HEK293T (cell line): Measurements from ENCODE around the gene PARP12.

Experiments used
- CTCF ChIA-PET: fragments of 350-600 bp; formaldehyde crosslinking; extraction: SDS; loops from one replicate; lab custom pipeline; 2021; ENCODE audit warnings: antibody characterized with exemption, inconsistent platforms; lab: Yijun Ruan, JAX
- POLR2A ChIA-PET: fragments of 350-600 bp; formaldehyde crosslinking; extraction: SDS; loops from one replicate; lab custom pipeline; 2020; ENCODE audit warnings: antibody characterized with exemption, inconsistent platforms; lab: Yijun Ruan, JAX
- DNase-seq: peaks from one replicate; pipeline ENCODE4 v3.0.0; 2012; ENCODE audit warnings: mixed read lengths; ENCODE audit errors: extremely low spot score
- ARNT ChIP-seq: fragments of 450-650 bp; IDR thresholded peaks from 2 replicates; pipeline ENCODE4 v1.6.1; 2017; ENCODE audit warnings: mild to moderate bottlenecking
- BHLHE40 ChIP-seq: fragments of 450-650 bp; IDR thresholded peaks from 2 replicates; pipeline ENCODE4 v1.6.1; 2016; ENCODE audit warnings: mild to moderate bottlenecking, moderate library complexity, borderline replicate concordance
- CTBP1 ChIP-seq: fragments of 450-650 bp; IDR thresholded peaks from 2 replicates; pipeline ENCODE4 v1.6.1; 2016; ENCODE audit warnings: borderline replicate concordance
- ELF4 ChIP-seq: fragments of 450-650 bp; IDR thresholded peaks from 2 replicates; pipeline ENCODE4 v1.6.1; 2017; ENCODE audit warnings: antibody characterized with exemption
- FOXA1 ChIP-seq: fragments of 450-650 bp; IDR thresholded peaks from 2 replicates; pipeline ENCODE4 v1.6.1; 2016; ENCODE audit warnings: mild to moderate bottlenecking
- FOXK2 ChIP-seq: fragments of 450-650 bp; IDR thresholded peaks from 2 replicates; pipeline ENCODE4 v1.6.1; 2016; ENCODE audit warnings: mild to moderate bottlenecking
- FOXM1 ChIP-seq: fragments of 450-650 bp; IDR thresholded peaks from 2 replicates; pipeline ENCODE4 v1.6.1; 2017; ENCODE audit warnings: mild to moderate bottlenecking, borderline replicate concordance
- HDGF ChIP-seq: fragments of 450-650 bp; IDR thresholded peaks from 2 replicates; pipeline ENCODE4 v1.6.1; 2017; ENCODE audit warnings: antibody characterized with exemption, borderline replicate concordance
- L3MBTL2 ChIP-seq: fragments of 450-650 bp; conservative IDR thresholded peaks from 2 replicates; pipeline ENCODE4 v1.6.1; 2016; ENCODE audit warnings: mild to moderate bottlenecking
- LEF1 ChIP-seq: fragments of 450-650 bp; IDR thresholded peaks from 2 replicates; pipeline ENCODE4 v1.6.1; 2017; ENCODE audit warnings: mild to moderate bottlenecking, borderline replicate concordance
- NFRKB ChIP-seq: fragments of 450-650 bp; IDR thresholded peaks from 2 replicates; pipeline ENCODE4 v1.6.1; 2016; ENCODE audit warnings: mild to moderate bottlenecking, moderate library complexity
- SP1 ChIP-seq: fragments of 450-650 bp; IDR thresholded peaks from 2 replicates; pipeline ENCODE4 v1.6.1; 2017
- SUZ12 ChIP-seq: fragments of 450-650 bp; IDR thresholded peaks from 2 replicates; pipeline ENCODE4 v1.6.1; 2016; ENCODE audit warnings: mild to moderate bottlenecking
- TARDBP ChIP-seq: fragments of 450-650 bp; IDR thresholded peaks from 2 replicates; pipeline ENCODE4 v1.6.1; 2016
- ZNF384 ChIP-seq: fragments of 450-650 bp; IDR thresholded peaks from 2 replicates; pipeline ENCODE4 v1.6.1; 2016
- TF ChIP-seq, protein P1 (sequence below): fragments of 450-650 bp; IDR thresholded peaks from 2 replicates; pipeline ENCODE4 v1.6.1; 2016

Gene PARP12

DNA sequence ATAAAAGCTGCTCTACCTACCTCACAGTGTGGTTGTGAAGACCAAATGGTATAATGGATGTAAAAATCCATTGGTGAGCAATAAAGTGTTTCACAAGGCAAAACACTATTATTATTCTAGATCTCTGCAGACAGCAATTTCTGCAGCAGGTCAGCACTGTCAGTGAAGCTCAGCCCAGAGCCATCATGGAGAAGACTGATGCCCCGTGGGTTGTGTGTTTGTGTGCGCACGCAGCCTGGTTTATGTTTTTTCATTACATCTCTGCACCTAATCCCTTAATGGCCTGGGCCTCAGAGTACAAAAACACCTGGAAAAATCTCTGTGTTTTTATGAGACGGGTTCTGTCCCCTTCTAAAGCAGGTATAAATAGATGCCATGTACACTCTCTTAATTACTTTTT is 64.2 kb downstream of the PARP12 start:
- DNase-seq: no peak
- ChIA-PET CTCF (interaction anchor here (1.7 to 2.5 kb wide), 2 partner anchors 7 to 352 kb away, joined by 5 to 9 read pairs; no protein-coding TSS in a partner anchor), POLR2A (no interaction called here)
- no peak for TF ChIP-seq BHLHE40
- no peak for TF ChIP-seq SUZ12
- TF ChIP-seq LEF1: no peak
- TF ChIP-seq, protein P1, sequence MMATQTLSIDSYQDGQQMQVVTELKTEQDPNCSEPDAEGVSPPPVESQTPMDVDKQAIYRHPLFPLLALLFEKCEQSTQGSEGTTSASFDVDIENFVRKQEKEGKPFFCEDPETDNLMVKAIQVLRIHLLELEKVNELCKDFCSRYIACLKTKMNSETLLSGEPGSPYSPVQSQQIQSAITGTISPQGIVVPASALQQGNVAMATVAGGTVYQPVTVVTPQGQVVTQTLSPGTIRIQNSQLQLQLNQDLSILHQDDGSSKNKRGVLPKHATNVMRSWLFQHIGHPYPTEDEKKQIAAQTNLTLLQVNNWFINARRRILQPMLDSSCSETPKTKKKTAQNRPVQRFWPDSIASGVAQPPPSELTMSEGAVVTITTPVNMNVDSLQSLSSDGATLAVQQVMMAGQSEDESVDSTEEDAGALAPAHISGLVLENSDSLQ: no peak
- no peak for TF ChIP-seq SP1
- no peak for TF ChIP-seq ZNF384
- no peak for TF ChIP-seq FOXK2
- TF ChIP-seq HDGF: no peak
- no peak for TF ChIP-seq TARDBP
- no peak for TF ChIP-seq L3MBTL2
- TF ChIP-seq ARNT: no peak
- TF ChIP-seq FOXM1: no peak
- TF ChIP-seq NFRKB: no peak

DNA sequence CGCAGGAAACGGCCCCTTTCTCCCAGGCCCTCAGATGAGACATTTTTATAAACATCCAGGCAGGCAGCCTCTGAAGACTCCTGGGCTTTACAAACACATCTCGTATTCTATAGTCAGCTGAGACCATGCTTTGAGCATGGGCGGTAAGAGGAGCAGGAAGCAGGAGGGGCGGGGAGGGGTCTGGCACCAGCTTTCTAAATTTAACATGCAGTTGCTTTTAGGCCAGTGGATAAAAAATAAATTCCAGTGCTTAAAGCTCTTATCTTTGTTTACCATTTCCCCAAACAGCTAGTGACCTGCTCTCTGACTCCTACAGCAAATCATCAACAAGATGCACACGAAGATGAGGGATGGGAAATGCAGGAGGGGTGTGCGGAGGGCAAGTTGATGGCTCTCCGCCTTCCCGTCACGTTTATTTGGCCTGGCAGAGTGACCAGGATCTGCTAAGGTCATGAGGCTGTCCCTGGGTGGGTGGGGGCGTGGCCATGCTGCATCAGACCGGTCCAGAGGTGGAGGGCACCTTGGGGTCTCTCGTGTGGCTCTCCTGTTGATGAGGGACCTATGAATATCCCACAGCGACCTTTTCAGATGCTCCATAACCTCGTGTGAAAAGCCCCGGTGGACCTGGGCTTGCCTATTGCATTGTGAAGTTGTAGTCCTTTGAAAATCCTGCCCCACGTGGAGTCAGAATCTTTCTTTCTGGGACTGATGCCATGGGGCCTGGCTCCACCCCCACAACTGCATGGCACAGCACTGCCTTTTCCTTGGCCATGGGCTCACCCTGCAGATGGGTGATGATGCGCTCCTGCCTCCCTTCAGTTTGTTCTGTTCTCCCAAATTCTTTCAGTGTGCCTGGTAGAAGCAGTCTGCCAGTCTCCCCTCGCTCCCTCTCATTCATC is 67.5 kb downstream of the PARP12 start:
- no peak for DNase-seq
- CTCF ChIA-PET: interaction anchor here (0.8 to 1.6 kb wide), 2 partner anchors 11 to 212 kb away, joined by 3 to 7 read pairs; no protein-coding TSS in a partner anchor
- POLR2A ChIA-PET: interaction anchor here (1.0 kb wide), 1 partner anchor 217 kb away, joined by 3 read pairs; no protein-coding TSS in a partner anchor
- TF ChIP-seq LEF1 (no peak), ELF4 (no peak), SP1 (no peak), HDGF (no peak), FOXK2 (no peak), ZNF384 (no peak), NFRKB (no peak), BHLHE40 (no peak), L3MBTL2 (no peak), FOXM1 (no peak), FOXA1 (no peak), TARDBP (no peak), SUZ12 (no peak), ARNT (no peak), CTBP1 (no peak)
- TF ChIP-seq, protein P1: no peak

DNA sequence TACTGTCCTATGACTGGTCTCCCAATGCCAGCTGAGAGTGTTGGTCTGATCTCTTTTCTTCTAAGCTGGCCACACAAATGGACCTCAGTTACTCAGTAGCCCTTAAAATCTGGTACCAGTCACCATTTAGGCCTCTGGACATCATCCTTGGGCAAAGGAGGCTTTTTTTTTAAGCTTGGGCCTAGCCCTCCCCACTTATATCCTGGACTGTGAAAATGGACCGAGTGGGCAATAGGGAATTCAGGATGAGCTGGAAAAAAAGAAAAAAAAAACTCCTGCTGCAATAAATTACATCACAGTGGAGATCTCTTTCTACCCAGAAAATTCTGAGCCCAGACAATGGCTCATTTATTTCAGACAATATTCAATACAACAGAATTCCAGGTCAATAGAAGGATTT is 68.4 kb downstream of the PARP12 start:
- CTCF ChIA-PET: interaction anchor here (0.6 to 1.6 kb wide), 3 partner anchors 12 to 267 kb away, joined by 3 to 7 read pairs (median 3); no protein-coding TSS in a partner anchor
- DNase-seq: no peak
- TF ChIP-seq LEF1 (no peak), ZNF384 (no peak), ARNT (no peak), BHLHE40 (no peak), L3MBTL2 (no peak), FOXK2 (no peak), SP1 (no peak), FOXM1 (no peak), HDGF (no peak), NFRKB (no peak)
- POLR2A ChIA-PET: interaction anchor here (1.0 kb wide), 1 partner anchor 216 kb away, joined by 3 read pairs; no protein-coding TSS in a partner anchor

DNA sequence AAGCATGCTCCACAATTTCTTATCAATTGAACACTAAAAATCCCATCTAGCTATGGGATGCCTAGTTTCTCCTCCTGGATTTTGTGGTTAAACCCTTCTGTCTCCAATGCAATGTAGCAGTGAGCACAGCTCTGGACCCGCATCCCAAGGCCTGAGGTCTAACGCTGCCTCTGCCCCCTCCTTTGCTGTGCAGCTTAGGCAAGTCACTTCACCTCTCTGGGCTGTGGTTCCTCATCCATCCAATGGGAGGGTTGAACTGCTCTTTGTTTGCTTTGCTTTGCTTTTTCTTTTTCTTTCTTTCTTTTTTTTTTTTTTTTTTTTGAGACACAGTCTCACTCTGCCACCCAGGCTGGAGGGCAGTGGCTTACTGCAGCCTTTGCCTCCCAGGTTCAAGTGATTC is 69.2 kb downstream of the PARP12 start:
- POLR2A ChIA-PET: no interaction called here
- DNase-seq: no peak
- no peak for TF ChIP-seq ELF4
- no peak for TF ChIP-seq LEF1
- no peak for TF ChIP-seq NFRKB
- TF ChIP-seq BHLHE40: no peak
- TF ChIP-seq, protein P1: no peak
- TF ChIP-seq SUZ12: no peak
- TF ChIP-seq CTBP1: no peak
- TF ChIP-seq FOXK2: no peak
- no peak for TF ChIP-seq FOXM1
- no peak for TF ChIP-seq FOXA1
- no peak for TF ChIP-seq ZNF384
- CTCF ChIA-PET: interaction anchor here (0.7 to 1.7 kb wide), 3 partner anchors 9 to 20 kb away, joined by 3 to 7 read pairs (median 4); no protein-coding TSS in a partner anchor

DNA sequence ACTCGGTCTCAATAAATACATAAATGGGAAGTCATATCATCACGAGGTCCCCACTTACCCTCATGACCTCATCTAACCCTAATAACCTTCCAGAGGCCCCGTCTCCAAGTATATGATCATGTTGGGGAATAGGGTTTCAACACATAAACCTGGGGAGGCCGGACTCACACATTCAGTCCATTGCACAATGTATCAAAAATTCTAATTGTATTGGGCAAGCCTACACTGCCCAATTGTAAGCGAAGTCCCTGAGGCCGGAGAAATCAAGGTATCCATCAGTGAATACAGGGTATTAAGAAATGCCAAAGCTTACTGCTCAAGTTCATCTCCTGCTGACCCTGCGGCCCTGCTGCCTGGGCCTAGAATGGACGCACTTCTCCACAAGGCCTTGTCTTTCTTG is 69.6 kb downstream of the PARP12 start:
- CTCF ChIA-PET: interaction anchor here (0.6 to 1.7 kb wide), 4 partner anchors 9 to 249 kb away, joined by 3 to 7 read pairs (median 4); no protein-coding TSS in a partner anchor
- TF ChIP-seq SUZ12: no peak
- TF ChIP-seq NFRKB: no peak
- no peak for TF ChIP-seq FOXM1
- no peak for TF ChIP-seq ARNT
- TF ChIP-seq ZNF384: no peak
- TF ChIP-seq LEF1: no peak
- no peak for TF ChIP-seq FOXA1
- no peak for TF ChIP-seq SP1
- TF ChIP-seq, protein P1: no peak
- no peak for TF ChIP-seq L3MBTL2
- TF ChIP-seq HDGF: no peak
- no peak for TF ChIP-seq CTBP1
- no peak for TF ChIP-seq ELF4
- TF ChIP-seq BHLHE40: no peak
- no peak for TF ChIP-seq FOXK2
- no peak for TF ChIP-seq TARDBP
- POLR2A ChIA-PET: no interaction called here
- DNase-seq: no peak
